Measurements from ENCODE around the gene COPA.

Gene COPA

GRCh38 chr1:160261893-160262794 is 80.9 kb downstream of the COPA start, which contains the start of gene DCAF8:
TSS of gene DCAF8 (minus strand) at chr1:160262549. CDS start at chr1:160244008, 18,541 bp downstream.
- DNase-seq, result peak; percentile 98

DNA sequence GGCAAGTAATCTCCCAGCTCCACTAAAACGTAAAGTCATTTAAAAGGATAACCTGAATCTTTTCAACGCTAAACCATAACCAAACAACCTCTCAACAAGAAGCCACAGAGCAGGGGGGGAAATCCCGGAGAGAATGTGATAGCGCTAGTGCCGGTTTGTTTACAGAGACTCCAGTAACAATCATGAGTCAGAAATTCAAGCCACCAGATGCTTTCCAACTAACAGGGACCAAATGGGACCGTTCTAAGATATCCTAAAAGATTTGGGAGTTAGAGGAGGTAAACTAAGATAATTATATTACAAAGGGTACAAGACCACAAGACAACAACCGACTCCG is 81.5 kb downstream of the COPA start:
- peak; percentile 65 for DNase-seq

- no peak for DNase-seq
These were observed 82.4 kb downstream of the COPA start for GRCh38 chr1:160260406-160261382.

GRCh38 chr1:160258177-160258798 is 84.8 kb downstream of the COPA start:
- no peak for DNase-seq

- no peak for DNase-seq
These were observed 85.5 kb downstream of the COPA start for GRCh38 chr1:160257411-160258015.

DNA sequence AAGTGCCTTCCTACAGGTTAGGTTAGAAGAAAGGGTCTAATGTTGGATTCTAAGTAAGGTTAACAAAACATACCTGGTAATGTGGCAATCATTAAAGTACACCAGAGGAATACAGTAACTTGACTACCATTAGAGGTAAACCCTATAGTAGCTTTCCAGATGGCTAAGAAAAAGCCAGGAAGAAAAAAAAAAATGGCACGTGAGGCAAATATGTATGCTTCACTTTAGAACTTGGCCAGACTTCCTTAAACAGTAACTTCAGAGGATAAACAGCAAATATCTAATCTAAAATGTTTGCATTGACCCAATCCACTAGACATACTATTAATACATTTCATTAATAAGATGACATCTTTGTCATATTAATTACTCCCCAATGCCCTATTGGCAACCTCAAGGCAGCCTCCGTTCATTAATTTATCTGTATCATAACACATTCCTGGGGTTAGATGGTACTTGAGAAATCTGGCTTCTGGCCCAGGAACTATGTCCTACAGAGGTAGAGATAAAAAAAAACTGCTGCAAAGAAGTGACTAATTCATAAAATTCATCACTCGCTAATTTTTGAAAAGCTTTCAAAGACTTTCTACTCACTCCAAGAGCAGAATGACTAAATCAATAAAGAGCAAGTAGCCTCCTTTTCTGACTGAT is 86.5 kb downstream of the COPA start:
- DNase-seq, result no peak

DNA sequence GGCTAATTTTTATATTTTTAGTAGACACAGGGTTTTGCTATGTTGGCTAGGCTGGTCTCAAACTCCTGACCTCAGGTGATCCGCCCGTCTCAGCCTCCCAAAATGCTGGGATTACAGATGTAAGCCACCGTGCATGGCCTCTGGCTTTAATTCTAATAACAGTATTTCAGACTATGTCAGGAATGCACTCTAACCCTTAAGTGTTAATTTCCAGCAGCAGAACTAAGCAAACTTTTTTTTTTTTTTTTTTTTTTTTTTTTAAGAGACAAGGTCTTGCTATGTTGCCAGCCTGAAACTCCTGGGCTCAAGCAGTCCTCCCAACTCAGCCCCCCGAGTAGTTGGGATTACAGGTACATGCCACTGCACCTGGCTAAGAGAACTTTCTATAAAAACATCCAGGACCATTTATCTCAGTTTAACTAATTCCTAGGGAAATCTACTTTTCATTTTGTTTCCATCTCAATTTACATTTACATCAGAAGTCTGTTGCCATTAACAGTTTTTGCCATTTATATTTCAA is 87.2 kb downstream of the COPA start:
- DNase-seq, result no peak

GRCh38 chr1:160251687-160252526 is 91.1 kb downstream of the COPA start:
- DNase-seq, result peak; percentile 60

DNA sequence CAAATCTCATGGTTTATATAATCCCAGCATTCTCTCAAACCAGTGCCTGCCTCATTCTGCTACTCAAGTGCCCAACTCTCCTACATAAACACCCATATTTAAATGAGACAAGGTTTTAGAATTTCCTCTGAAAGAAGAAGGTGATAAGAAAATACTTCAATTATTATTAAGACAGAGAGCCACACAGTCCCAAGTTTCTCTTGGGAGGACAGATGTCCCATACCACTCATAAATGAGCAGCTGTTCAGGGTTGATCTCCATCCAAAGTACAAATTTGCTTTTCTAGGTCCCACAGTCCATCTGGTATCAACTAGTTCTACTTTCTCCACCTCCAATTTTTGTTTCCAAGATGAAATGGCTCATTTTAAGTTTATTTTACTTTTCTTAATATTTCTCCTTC is 92.0 kb downstream of the COPA start:
- no peak for DNase-seq

DNA sequence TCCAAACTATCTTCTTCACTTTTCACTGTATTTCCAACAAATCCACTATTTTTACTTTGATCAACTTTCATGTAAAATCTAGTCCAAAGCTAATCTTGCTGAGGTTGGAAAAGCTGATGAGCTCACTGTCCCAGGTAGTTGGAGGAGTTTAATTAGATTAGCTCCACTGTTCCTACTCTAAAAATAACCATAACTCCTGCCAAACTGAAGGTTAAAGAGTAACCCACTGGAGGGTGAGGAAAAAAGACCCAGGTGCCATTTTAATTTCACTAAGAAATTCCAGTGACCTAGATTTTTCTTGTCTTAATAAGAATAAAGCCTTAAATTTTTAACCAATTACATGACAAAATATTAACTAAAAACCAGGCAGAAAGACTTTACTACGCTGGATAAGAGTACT is 96.0 kb downstream of the COPA start:
- no peak for DNase-seq

GRCh38 chr1:160245434-160245833 is 97.6 kb downstream of the COPA start:
- DNase-seq, result no peak

- no peak for DNase-seq
These were observed 98.8 kb downstream of the COPA start for GRCh38 chr1:160244209-160244608.

GRCh38 chr1:160243767-160244166 is 99.3 kb downstream of the COPA start:
- DNase-seq, result no peak

GRCh38 chr1:160239582-160240299 is 103.3 kb downstream of the COPA start:
- no peak for DNase-seq

Data from activated CD4-positive, alpha-beta T cell treated with anti-CD3 and anti-CD28 coated beads, Interleukin-2, amount 50 U/mL, for 1 hour (primary cell).